SK-N-SH (cell line): ENCODE measurements around the gene SFR1. TPM values are rescaled to one million over a fixed set of nuclear protein-coding genes. Genes with fewer than 3 reads are reported as not detected.

Experiments
- CTCF ChIA-PET: fragments of 300-600, 350-600 bp; formaldehyde crosslinking; extraction: SDS; loops from one replicate; lab custom pipeline; 2021; lab: Yijun Ruan, JAX
- POLR2A ChIA-PET: fragments of 350-600 bp; sonication (Branson Sonifier 250); formaldehyde crosslinking; extraction: SDS; loops from one replicate; lab custom pipeline; 2020; ENCODE audit warnings: antibody characterized with exemption, inconsistent platforms; lab: Yijun Ruan, JAX
- DNase-seq: peaks from one replicate; pipeline ENCODE4 v3.0.0; 2012
- H2AFZ ChIP-seq: fragments of 200-600 bp; sonication (generic); 2 replicates; pipeline ENCODE4 v1.8.1; 2016; ENCODE audit warnings: antibody characterized with exemption, mild to moderate bottlenecking, low read depth
- H3F3A ChIP-seq: fragments of 200-600 bp; sonication (generic); replicated peaks from 2 replicates; pipeline ENCODE3; 2016; ENCODE audit warnings: antibody characterized with exemption, mild to moderate bottlenecking; ENCODE audit not compliant: insufficient read depth
- H3K27ac ChIP-seq, 2 experiments: fragments of 200-500 bp in 1 of 2; fragments of 200-600 bp in 1 of 2; sonication (Bioruptor generic) in 1 of 2; sonication (generic), shearing (Covaris generic) in 1 of 2; 2 replicates each; pipeline versions ENCODE4 v1.5.1 to v1.6.1; 2014 to 2016; ENCODE audit warnings: low read depth in 2 of 2, inconsistent platforms in 1 of 2, low read length in 1 of 2, mild to moderate bottlenecking in 1 of 2, mixed read lengths in 1 of 2
- H3K27me3 ChIP-seq: fragments of 200-600 bp; sonication (generic), shearing (Covaris generic); 2 replicates; pipeline ENCODE4 v1.6.1; 2016; ENCODE audit warnings: mixed run types; ENCODE audit not compliant: insufficient read depth
- H3K36me3 ChIP-seq, 2 experiments: fragments of 200-500 bp in 1 of 2; fragments of 200-600 bp in 1 of 2; sonication (Bioruptor generic) in 1 of 2; sonication (generic) in 1 of 2; replicated peaks in 1 of 2; 2 replicates each; pipeline versions ENCODE3 to v1.5.1; 2014 to 2016; ENCODE audit warnings: low read length in 1 of 2, mild to moderate bottlenecking in 1 of 2; ENCODE audit not compliant: insufficient read depth in 2 of 2, control insufficient read depth in 1 of 2
- H3K4me1 ChIP-seq, 2 experiments: fragments of 200-500 bp in 1 of 2; fragments of 200-600 bp in 1 of 2; sonication (Bioruptor generic) in 1 of 2; sonication (generic), shearing (Covaris generic) in 1 of 2; 2 replicates each; pipeline versions ENCODE4 v1.5.1 to v1.6.1; 2014 to 2016; ENCODE audit warnings: low read depth in 1 of 2, low read length in 1 of 2, mixed run types in 1 of 2; ENCODE audit not compliant: insufficient read depth in 2 of 2, control insufficient read depth in 1 of 2
- H3K4me2 ChIP-seq: fragments of 200-600 bp; sonication (generic), shearing (Covaris generic); 2 replicates; pipeline ENCODE4 v1.6.1; 2017; ENCODE audit warnings: mixed run types
- H3K4me3 ChIP-seq, 2 experiments: fragments of 200-500 bp in 1 of 2; fragments of 200-600 bp in 1 of 2; sonication (Bioruptor generic) in 1 of 2; sonication (generic), shearing (Covaris generic) in 1 of 2; 2 replicates each; pipeline versions ENCODE4 v1.5.1 to v1.8.1; 2014 to 2016; ENCODE audit warnings: low read depth in 2 of 2, inconsistent platforms in 1 of 2, low read length in 1 of 2, mild to moderate bottlenecking in 1 of 2, mixed read lengths in 1 of 2, moderate library complexity in 1 of 2
- H3K79me2 ChIP-seq: fragments of 200-600 bp; sonication (generic); 2 replicates; pipeline ENCODE4 v1.8.1; 2017; ENCODE audit warnings: mild to moderate bottlenecking; ENCODE audit not compliant: insufficient read depth
- H3K9ac ChIP-seq: fragments of 200-600 bp; sonication (generic); 2 replicates; pipeline ENCODE4 v1.6.1; 2017; ENCODE audit warnings: mixed run types
- H3K9me2 ChIP-seq: fragments of 200-600 bp; sonication (generic); 2 replicates; pipeline ENCODE4 v1.6.1; 2017; ENCODE audit warnings: mixed run types
- H3K9me3 ChIP-seq: fragments of 200-600 bp; sonication (generic); 2 replicates; pipeline ENCODE4 v1.6.1; 2017; ENCODE audit warnings: mixed run types, mild to moderate bottlenecking, moderate library complexity
- H4K20me1 ChIP-seq: fragments of 200-600 bp; sonication (generic); 2 replicates; pipeline ENCODE4 v1.6.1; 2017; ENCODE audit warnings: mild to moderate bottlenecking, mixed run types; ENCODE audit not compliant: insufficient read depth
- CHD2 ChIP-seq: fragments of 150-350 bp; IDR thresholded peaks from 2 replicates; pipeline ENCODE4 v1.6.1; 2018; ENCODE audit warnings: low read length; ENCODE audit not compliant: partially characterized antibody
- ELF1 ChIP-seq: IDR thresholded peaks from 2 replicates; pipeline ENCODE4 v1.4.0; 2012
- EP300 ChIP-seq, 2 experiments: IDR thresholded peaks; 2 replicates each; pipeline versions ENCODE4 v1.4.0 to v1.6.1; 2012; ENCODE audit warnings: borderline replicate concordance in 1 of 2, low read depth in 1 of 2, low read length in 1 of 2
- FOXJ3 ChIP-seq: sonication (generic); formaldehyde crosslinking; IDR thresholded peaks from 2 replicates; pipeline ENCODE4 v1.5.1; 2020; ENCODE audit warnings: mild to moderate bottlenecking, missing genetic modification reagents
- FOXM1 ChIP-seq: IDR thresholded peaks from 2 replicates; pipeline ENCODE4 v1.4.0; 2012; ENCODE audit warnings: low read depth, mild to moderate bottlenecking
- GABPA ChIP-seq: IDR thresholded peaks from 2 replicates; pipeline ENCODE4 v1.4.0; 2012; ENCODE audit warnings: low read depth, mild to moderate bottlenecking
- MXI1 ChIP-seq: IDR thresholded peaks from 2 replicates; pipeline ENCODE4 v1.6.1; 2012; ENCODE audit warnings: mild to moderate bottlenecking, low read depth, low read length, improper control_type of control experiment
- NRF1 ChIP-seq: IDR thresholded peaks from 2 replicates; pipeline ENCODE4 v1.6.1; 2012; ENCODE audit warnings: low read depth, mild to moderate bottlenecking, low read length
- POLR2AphosphoS5 ChIP-seq: IDR thresholded peaks from 2 replicates; pipeline ENCODE4 v1.6.1; 2012; ENCODE audit warnings: low read depth, low read length
- RAD21 ChIP-seq: IDR thresholded peaks from 2 replicates; pipeline ENCODE4 v1.6.1; 2012; ENCODE audit warnings: mild to moderate bottlenecking, low read length
- RFX5 ChIP-seq: IDR thresholded peaks from 2 replicates; pipeline ENCODE4 v1.6.1; 2012; ENCODE audit warnings: mild to moderate bottlenecking, improper control_type of control experiment, low read length
- SIN3A ChIP-seq: IDR thresholded peaks from 2 replicates; pipeline ENCODE4 v1.6.1; 2012; ENCODE audit warnings: low read depth, mild to moderate bottlenecking, low read length, moderate library complexity, borderline replicate concordance
- SMC3 ChIP-seq: IDR thresholded peaks from 2 replicates; pipeline ENCODE4 v1.6.1; 2012; ENCODE audit warnings: low read depth, low read length, improper control_type of control experiment
- TAF1 ChIP-seq: IDR thresholded peaks from 2 replicates; pipeline ENCODE4 v1.6.1; 2012; ENCODE audit warnings: low read depth, mild to moderate bottlenecking, low read length, moderate library complexity, borderline replicate concordance
- TCF12 ChIP-seq: IDR thresholded peaks from 2 replicates; pipeline ENCODE4 v1.4.0; 2012
- TEAD4 ChIP-seq: IDR thresholded peaks from 2 replicates; pipeline ENCODE4 v1.4.0; 2012; ENCODE audit warnings: mild to moderate bottlenecking, borderline replicate concordance; ENCODE audit not compliant: insufficient read depth
- YY1 ChIP-seq: IDR thresholded peaks from 2 replicates; pipeline ENCODE4 v1.4.0; 2012; ENCODE audit warnings: low read depth, mild to moderate bottlenecking
- WGBS: methylation state at CpG from one replicate; pipeline ENCODE4 v1.1.6; 2017; ENCODE audit warnings: low lambda C conversion rate; 5-methylcytosine and 5-hydroxymethylcytosine counted together
- polyA plus RNA-seq, 3 experiments: library from polyadenylated mRNA; depleted of rRNA; stranded (reverse); fragments of >200 nt; gene quantifications; 2 replicates each; pipeline ENCODE4 v1.2.3, GENCODE V29; 2012
- TF ChIP-seq, protein P1 (sequence below): IDR thresholded peaks from 2 replicates; pipeline ENCODE4 v1.4.0; 2012; ENCODE audit warnings: low read depth, borderline replicate concordance
- TF ChIP-seq, protein P2 (sequence below): IDR thresholded peaks from 2 replicates; pipeline ENCODE4; 2012
- TF ChIP-seq, protein P3 (sequence below): fragments of 150-350 bp; IDR thresholded peaks from 2 replicates; pipeline ENCODE4 v1.6.1; 2017; ENCODE audit warnings: antibody characterized with exemption, low read length, low read depth, borderline replicate concordance
- TF ChIP-seq, protein P4 (sequence below): IDR thresholded peaks from 2 replicates; pipeline ENCODE4 v1.4.0; 2012; ENCODE audit warnings: low read depth
- TF ChIP-seq, protein P5 (sequence below): fragments of 200-600 bp; sonication (generic); IDR thresholded peaks from 2 replicates; pipeline ENCODE4 v1.6.1; 2017; ENCODE audit warnings: antibody characterized with exemption, mild to moderate bottlenecking, moderate library complexity
- TF ChIP-seq, protein P6 (sequence below): fragments of 150-350 bp; IDR thresholded peaks from 2 replicates; pipeline ENCODE4 v1.6.1; 2016; ENCODE audit warnings: mild to moderate bottlenecking, low read depth, low read length

Gene SFR1, protein sequence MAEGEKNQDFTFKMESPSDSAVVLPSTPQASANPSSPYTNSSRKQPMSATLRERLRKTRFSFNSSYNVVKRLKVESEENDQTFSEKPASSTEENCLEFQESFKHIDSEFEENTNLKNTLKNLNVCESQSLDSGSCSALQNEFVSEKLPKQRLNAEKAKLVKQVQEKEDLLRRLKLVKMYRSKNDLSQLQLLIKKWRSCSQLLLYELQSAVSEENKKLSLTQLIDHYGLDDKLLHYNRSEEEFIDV
- 1.5 and 1.8 TPM in 2 replicates for polyA plus RNA-seq (2012; rRNA removed)
- polyA plus RNA-seq (2012; cell fraction: cytosol; rRNA removed) = 2.4 and 2.9 TPM in 2 replicates
- polyA plus RNA-seq (2012; cell fraction: nucleus; rRNA removed) = 0.79 and 1.3 TPM in 2 replicates

DNA sequence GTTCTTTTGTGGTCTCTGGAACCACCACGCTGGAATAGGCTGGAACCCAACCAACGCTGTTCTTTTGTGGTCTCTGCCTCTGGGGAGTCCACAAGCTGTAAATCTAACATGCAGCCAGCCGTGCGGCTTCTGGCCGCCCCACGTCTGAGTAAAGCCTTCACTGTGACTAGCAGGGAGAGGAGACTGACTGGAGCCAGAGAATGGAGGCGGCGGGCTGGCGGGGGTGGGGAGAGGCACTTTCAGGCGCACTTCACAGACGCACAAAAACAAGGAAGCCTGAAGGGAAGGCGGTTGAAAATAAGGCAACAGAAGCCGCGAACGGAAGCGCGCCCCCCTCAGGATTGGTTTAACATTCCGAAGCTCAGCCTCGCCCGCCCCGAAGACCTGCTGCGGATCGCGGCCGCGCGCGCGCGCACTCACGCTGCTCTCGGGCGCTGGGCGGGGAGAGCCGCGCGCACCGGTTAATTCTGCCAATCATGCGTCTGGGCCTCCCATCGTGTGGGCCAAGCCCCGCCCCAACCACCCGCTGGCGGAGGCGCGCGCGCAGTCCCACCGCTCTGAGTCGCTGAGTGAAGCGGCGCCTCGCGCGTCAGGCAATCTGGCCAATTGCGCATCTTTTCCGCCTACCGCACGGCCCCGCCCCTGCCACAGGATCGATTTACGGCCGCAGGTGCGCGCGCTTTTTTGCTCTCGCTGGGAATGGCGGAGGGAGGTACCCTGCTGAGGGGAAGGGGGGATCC lies at the start of gene SFR1:
SFR1 (plus strand) TSS at position 687 of the 740 bp plus-strand sequence; CDS start at position 700, 13 bp downstream.
- H4K20me1 ChIP-seq = no peaks in the 10 kb centered on the region
- H3K9me3 ChIP-seq = no peaks in the 10 kb centered on the region
- peaks cover 12% of the 10 kb centered on the region for H3F3A ChIP-seq
- 2% methylated on average over 20 of the region's 67 CpGs for WGBS
- no peaks in the 10 kb centered on the region for H3K79me2 ChIP-seq
- H3K9ac ChIP-seq = peak within 1 kb of the TSS; percentile 100
- no peaks in the 10 kb centered on the region for H3K9me2 ChIP-seq
- H3K4me1 ChIP-seq = peaks cover 0 to 11% of the 10 kb centered on the region in 2 experiments; a peak in 3 of 4 replicates
- ChIA-PET CTCF (interaction anchor here (0.6 to 5.2 kb wide), 55 partner anchors 8 to 409 kb away, joined by 3 to 44 read pairs (median 3); partner anchors contain the start of genes GSTO1 and SLK), POLR2A (interaction anchor here (0.6 to 1.7 kb wide), 10 partner anchors 8 to 154 kb away, joined by 3 to 6 read pairs (median 4); partner anchors contain the start of genes CFAP43 and SLK)
- peak within 1 kb of the TSS; percentile 96 to 98 for H3K4me3 ChIP-seq
- peak within 1 kb of the TSS; percentile 95 for H3K4me2 ChIP-seq
- peak within 1 kb of the TSS; percentile 96 for H2AFZ ChIP-seq
- no peaks in the 10 kb centered on the region for H3K27me3 ChIP-seq
- H3K36me3 ChIP-seq = peaks cover 0 to 11% of the 10 kb centered on the region in 2 experiments
- peak within 1 kb of the TSS; percentile 99 to 100 for H3K27ac ChIP-seq
- peak; percentile 96 for DNase-seq
- TF ChIP-seq, protein P1, sequence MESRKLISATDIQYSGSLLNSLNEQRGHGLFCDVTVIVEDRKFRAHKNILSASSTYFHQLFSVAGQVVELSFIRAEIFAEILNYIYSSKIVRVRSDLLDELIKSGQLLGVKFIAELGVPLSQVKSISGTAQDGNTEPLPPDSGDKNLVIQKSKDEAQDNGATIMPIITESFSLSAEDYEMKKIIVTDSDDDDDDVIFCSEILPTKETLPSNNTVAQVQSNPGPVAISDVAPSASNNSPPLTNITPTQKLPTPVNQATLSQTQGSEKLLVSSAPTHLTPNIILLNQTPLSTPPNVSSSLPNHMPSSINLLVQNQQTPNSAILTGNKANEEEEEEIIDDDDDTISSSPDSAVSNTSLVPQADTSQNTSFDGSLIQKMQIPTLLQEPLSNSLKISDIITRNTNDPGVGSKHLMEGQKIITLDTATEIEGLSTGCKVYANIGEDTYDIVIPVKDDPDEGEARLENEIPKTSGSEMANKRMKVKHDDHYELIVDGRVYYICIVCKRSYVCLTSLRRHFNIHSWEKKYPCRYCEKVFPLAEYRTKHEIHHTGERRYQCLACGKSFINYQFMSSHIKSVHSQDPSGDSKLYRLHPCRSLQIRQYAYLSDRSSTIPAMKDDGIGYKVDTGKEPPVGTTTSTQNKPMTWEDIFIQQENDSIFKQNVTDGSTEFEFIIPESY = peak; percentile 27; the same call in 1 of the 2 replicates
- TF ChIP-seq, protein P2, sequence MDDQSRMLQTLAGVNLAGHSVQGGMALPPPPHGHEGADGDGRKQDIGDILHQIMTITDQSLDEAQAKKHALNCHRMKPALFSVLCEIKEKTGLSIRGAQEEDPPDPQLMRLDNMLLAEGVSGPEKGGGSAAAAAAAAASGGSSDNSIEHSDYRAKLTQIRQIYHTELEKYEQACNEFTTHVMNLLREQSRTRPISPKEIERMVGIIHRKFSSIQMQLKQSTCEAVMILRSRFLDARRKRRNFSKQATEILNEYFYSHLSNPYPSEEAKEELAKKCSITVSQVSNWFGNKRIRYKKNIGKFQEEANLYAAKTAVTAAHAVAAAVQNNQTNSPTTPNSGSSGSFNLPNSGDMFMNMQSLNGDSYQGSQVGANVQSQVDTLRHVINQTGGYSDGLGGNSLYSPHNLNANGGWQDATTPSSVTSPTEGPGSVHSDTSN = peak; percentile 86
- TF ChIP-seq POLR2AphosphoS5 = peak; percentile 76
- TF ChIP-seq, protein P3, sequence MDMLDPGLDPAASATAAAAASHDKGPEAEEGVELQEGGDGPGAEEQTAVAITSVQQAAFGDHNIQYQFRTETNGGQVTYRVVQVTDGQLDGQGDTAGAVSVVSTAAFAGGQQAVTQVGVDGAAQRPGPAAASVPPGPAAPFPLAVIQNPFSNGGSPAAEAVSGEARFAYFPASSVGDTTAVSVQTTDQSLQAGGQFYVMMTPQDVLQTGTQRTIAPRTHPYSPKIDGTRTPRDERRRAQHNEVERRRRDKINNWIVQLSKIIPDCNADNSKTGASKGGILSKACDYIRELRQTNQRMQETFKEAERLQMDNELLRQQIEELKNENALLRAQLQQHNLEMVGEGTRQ = no peak
- no peak for TF ChIP-seq FOXM1
- TF ChIP-seq, protein P4, sequence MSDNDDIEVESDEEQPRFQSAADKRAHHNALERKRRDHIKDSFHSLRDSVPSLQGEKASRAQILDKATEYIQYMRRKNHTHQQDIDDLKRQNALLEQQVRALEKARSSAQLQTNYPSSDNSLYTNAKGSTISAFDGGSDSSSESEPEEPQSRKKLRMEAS = peak; percentile 68
- peak; percentile 28 for TF ChIP-seq CHD2
- peak; percentile 34; the same call in 1 of the 2 replicates for TF ChIP-seq SMC3
- TF ChIP-seq FOXJ3 (CRISPR knock-in tag) = peak; percentile 76; the same call in 1 of the 2 replicates
- TF ChIP-seq TCF12 = peak; percentile 33; the same call in 1 of the 2 replicates
- TF ChIP-seq SIN3A = 0 out of 2 replicates have a peak, but pooled peaks have one; percentile 39
- peak; percentile 67; the same call in 1 of the 2 replicates for TF ChIP-seq RFX5
- TF ChIP-seq GABPA = no peak
- TF ChIP-seq, protein P5, sequence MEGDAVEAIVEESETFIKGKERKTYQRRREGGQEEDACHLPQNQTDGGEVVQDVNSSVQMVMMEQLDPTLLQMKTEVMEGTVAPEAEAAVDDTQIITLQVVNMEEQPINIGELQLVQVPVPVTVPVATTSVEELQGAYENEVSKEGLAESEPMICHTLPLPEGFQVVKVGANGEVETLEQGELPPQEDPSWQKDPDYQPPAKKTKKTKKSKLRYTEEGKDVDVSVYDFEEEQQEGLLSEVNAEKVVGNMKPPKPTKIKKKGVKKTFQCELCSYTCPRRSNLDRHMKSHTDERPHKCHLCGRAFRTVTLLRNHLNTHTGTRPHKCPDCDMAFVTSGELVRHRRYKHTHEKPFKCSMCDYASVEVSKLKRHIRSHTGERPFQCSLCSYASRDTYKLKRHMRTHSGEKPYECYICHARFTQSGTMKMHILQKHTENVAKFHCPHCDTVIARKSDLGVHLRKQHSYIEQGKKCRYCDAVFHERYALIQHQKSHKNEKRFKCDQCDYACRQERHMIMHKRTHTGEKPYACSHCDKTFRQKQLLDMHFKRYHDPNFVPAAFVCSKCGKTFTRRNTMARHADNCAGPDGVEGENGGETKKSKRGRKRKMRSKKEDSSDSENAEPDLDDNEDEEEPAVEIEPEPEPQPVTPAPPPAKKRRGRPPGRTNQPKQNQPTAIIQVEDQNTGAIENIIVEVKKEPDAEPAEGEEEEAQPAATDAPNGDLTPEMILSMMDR = peak; percentile 68
- TF ChIP-seq, protein P6, sequence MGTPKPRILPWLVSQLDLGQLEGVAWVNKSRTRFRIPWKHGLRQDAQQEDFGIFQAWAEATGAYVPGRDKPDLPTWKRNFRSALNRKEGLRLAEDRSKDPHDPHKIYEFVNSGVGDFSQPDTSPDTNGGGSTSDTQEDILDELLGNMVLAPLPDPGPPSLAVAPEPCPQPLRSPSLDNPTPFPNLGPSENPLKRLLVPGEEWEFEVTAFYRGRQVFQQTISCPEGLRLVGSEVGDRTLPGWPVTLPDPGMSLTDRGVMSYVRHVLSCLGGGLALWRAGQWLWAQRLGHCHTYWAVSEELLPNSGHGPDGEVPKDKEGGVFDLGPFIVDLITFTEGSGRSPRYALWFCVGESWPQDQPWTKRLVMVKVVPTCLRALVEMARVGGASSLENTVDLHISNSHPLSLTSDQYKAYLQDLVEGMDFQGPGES = no peak
- peak; percentile 77 for TF ChIP-seq NRF1
- peak; percentile 80 for TF ChIP-seq YY1
- TF ChIP-seq MXI1 = peak; percentile 69
- peak; percentile 71 for TF ChIP-seq TAF1
- peak; percentile 53 for TF ChIP-seq RAD21
- peak; percentile 15 to 40; a peak in 2 of 4 replicates for TF ChIP-seq EP300 (IDR thresholded peaks at IDR 0.05; ENCODE audit: borderline replicate concordance in 1 of 2, low read depth in 1 of 2, low read length in 1 of 2)
- peak; percentile 3; the same call in 1 of the 2 replicates for TF ChIP-seq ELF1
- TF ChIP-seq TEAD4 = no peak
